ENCODE data around the gene PCED1B.

- TF ChIP-seq, protein P1, sequence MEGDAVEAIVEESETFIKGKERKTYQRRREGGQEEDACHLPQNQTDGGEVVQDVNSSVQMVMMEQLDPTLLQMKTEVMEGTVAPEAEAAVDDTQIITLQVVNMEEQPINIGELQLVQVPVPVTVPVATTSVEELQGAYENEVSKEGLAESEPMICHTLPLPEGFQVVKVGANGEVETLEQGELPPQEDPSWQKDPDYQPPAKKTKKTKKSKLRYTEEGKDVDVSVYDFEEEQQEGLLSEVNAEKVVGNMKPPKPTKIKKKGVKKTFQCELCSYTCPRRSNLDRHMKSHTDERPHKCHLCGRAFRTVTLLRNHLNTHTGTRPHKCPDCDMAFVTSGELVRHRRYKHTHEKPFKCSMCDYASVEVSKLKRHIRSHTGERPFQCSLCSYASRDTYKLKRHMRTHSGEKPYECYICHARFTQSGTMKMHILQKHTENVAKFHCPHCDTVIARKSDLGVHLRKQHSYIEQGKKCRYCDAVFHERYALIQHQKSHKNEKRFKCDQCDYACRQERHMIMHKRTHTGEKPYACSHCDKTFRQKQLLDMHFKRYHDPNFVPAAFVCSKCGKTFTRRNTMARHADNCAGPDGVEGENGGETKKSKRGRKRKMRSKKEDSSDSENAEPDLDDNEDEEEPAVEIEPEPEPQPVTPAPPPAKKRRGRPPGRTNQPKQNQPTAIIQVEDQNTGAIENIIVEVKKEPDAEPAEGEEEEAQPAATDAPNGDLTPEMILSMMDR (IDR thresholded peaks at IDR 0.05): no peak
- no peak for TF ChIP-seq POLR2A (IDR thresholded peaks at IDR 0.05)
Observed at GRCh38 chr12:47097276-47097896, 18.0 kb downstream of the PCED1B start.
